ENCODE results near the gene NBAS.

The NBAS gene

DNA sequence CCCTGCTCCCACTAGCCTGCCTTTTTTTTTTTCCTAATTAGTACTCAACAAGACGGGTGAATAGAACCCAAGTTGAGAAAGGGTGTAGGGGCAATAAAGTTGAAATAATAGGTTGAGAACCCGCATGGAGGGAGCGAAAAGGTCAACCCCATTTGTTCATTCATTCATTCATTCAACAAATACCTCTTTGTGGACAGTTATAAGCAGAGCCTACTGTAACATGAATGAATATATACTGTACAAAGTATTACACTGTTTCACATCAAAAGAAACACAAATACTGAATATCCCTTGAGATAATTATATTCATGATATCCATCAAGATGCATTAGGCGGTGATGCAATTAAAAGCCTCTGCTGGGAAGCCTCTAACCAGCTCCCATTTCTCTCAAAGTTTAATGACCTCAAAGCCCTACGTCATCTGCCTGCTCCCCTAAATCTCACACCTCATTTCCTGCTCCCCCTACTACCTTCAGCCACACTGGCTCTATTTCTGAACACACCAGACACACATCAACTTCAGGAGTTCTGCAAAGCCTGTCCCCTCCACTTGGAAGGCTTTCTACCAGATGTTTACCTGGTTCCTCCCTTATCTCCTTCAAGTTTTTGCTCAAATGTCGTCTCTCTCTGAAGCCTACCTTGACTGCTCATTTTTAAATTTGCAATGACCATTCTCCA is 1.4 kb upstream of the NBAS start:
- Histone ChIP-seq H3K4me1 (ENCODE audit: low read length) (peaks cover 13% of the 10 kb centered on the region), H4K20me1 (ENCODE audit: insufficient read depth, low read length) (no peaks in the 10 kb centered on the region), H3K27me3 (ENCODE audit: low read depth, low read length) (no peaks in the 10 kb centered on the region), H3K27ac (ENCODE audit: low read length) (no peak overlapping the region), H3K4me3 (ENCODE audit: low read length) (no peak overlapping the region), H3K9ac (ENCODE audit: low read length) (no peak overlapping the region), H3K4me2 (ENCODE audit: low read length) (peak overlapping the region; percentile 68), H3K36me3 (replicated peaks; ENCODE audit: low read depth, low read length) (no peaks in the 10 kb centered on the region), H3K9me3 (ENCODE audit: insufficient read depth, low read length) (no peaks in the 10 kb centered on the region), H3K79me2 (ENCODE audit: low read length) (peaks cover 33% of the 10 kb centered on the region), H2AFZ (ENCODE audit: low read depth, low read length) (peak overlapping the region; percentile 25; the same call in 1 of the 2 replicates)
- TF ChIP-seq EZH2phosphoT487 (IDR thresholded peaks at IDR 0.05; ENCODE audit: low read depth) (no peak), CTCF (IDR thresholded peaks at IDR 0.05; ENCODE audit: low read depth, low read length) (no peak)

- peak overlapping the region; percentile 83 for H3K9ac ChIP-seq (ENCODE audit: low read length)
- peak overlapping the region; percentile 68 for H3K4me2 ChIP-seq (ENCODE audit: low read length)
- peak overlapping the region; percentile 100 for H2AFZ ChIP-seq (ENCODE audit: low read depth, low read length)
- TF ChIP-seq CTCF (IDR thresholded peaks at IDR 0.05; ENCODE audit: low read depth, low read length), result no peak
- no peak for TF ChIP-seq EZH2phosphoT487 (IDR thresholded peaks at IDR 0.05; ENCODE audit: low read depth)
- H3K79me2 ChIP-seq (ENCODE audit: low read length), result peaks cover 33% of the 10 kb centered on the region
- no peaks in the 10 kb centered on the region for H4K20me1 ChIP-seq (ENCODE audit: insufficient read depth, low read length)
- no peak overlapping the region; the same call in 1 of the 2 replicates for H3K27ac ChIP-seq (ENCODE audit: low read length)
- H3K27me3 ChIP-seq (ENCODE audit: low read depth, low read length), result no peaks in the 10 kb centered on the region
- peaks cover 13% of the 10 kb centered on the region for H3K4me1 ChIP-seq (ENCODE audit: low read length)
- no peaks in the 10 kb centered on the region for H3K36me3 ChIP-seq (replicated peaks; ENCODE audit: low read depth, low read length)
- H3K9me3 ChIP-seq (ENCODE audit: insufficient read depth, low read length), result no peaks in the 10 kb centered on the region
- peak overlapping the region; percentile 100 for H3K4me3 ChIP-seq (ENCODE audit: low read length)
Measured at GRCh38 chr2:15561574-15562344, 625 bp upstream of the NBAS start.

DNA sequence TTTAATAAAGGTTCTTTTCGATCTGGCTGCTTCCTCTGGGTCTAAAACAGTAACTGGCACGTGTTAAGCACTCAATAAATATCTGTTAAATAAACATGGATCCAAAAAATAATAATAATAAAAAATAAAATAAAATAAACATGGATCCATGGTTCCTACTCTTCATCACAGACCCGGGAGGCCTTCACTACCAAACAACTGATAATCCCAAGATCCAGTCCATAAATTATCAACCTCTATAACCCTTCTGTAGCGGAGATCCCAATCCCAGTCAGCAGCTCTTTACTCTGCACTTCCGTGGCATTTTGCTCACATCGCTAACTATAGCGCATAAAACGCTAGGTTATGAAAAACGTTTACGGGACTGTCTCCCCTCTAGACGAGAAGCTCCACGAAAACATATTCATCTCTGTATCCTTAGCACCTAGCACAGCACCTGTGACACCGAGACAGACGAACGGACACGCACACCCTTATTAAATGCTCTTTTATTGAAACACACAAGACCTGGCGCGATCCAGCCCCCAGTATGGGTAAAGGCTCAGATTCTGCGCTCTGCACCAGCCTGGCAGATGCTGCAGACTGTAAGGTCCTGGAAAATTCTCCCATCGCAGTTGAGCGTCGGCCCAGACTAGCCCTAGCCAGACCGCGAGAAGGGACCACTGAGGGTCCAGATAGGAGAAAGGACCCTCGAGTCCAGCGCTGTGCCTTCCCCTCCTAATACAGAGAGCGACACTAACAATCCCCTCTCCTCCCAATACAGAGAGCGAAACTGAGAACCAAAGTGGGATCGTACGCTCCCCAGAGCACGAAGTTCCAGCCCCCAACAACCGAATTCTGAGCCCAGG is 770 bp downstream of the NBAS start:
- Histone ChIP-seq H3K4me1 (ENCODE audit: low read length) (peaks cover 23% of the 10 kb centered on the region), H3K27me3 (ENCODE audit: low read depth, low read length) (no peaks in the 10 kb centered on the region), H3K9me3 (ENCODE audit: insufficient read depth, low read length) (no peaks in the 10 kb centered on the region), H4K20me1 (ENCODE audit: insufficient read depth, low read length) (no peaks in the 10 kb centered on the region), H3K27ac (ENCODE audit: low read length) (no peak overlapping the region), H3K9ac (ENCODE audit: low read length) (peak overlapping the region; percentile 83), H2AFZ (ENCODE audit: low read depth, low read length) (peak overlapping the region; percentile 100), H3K4me3 (ENCODE audit: low read length) (peak overlapping the region; percentile 100), H3K79me2 (ENCODE audit: low read length) (peaks cover 37% of the 10 kb centered on the region), H3K36me3 (replicated peaks; ENCODE audit: low read depth, low read length) (no peaks in the 10 kb centered on the region), H3K4me2 (ENCODE audit: low read length) (peak overlapping the region; percentile 99)
- TF ChIP-seq CTCF (IDR thresholded peaks at IDR 0.05; ENCODE audit: low read depth, low read length) (no peak), EZH2phosphoT487 (IDR thresholded peaks at IDR 0.05; ENCODE audit: low read depth) (no peak)
